Astrocyte of the hippocampus (primary cell): ENCODE measurements around the gene PAM.
A peak's percentile ranks its signal among the peaks of the same experiment; 100 is the strongest.

ENCODE experiments used
- DNase-seq: peaks from one replicate; pipeline ENCODE4 v3.0.0; 2011; ENCODE audit warnings: low read depth, low spot score

The PAM gene

DNA sequence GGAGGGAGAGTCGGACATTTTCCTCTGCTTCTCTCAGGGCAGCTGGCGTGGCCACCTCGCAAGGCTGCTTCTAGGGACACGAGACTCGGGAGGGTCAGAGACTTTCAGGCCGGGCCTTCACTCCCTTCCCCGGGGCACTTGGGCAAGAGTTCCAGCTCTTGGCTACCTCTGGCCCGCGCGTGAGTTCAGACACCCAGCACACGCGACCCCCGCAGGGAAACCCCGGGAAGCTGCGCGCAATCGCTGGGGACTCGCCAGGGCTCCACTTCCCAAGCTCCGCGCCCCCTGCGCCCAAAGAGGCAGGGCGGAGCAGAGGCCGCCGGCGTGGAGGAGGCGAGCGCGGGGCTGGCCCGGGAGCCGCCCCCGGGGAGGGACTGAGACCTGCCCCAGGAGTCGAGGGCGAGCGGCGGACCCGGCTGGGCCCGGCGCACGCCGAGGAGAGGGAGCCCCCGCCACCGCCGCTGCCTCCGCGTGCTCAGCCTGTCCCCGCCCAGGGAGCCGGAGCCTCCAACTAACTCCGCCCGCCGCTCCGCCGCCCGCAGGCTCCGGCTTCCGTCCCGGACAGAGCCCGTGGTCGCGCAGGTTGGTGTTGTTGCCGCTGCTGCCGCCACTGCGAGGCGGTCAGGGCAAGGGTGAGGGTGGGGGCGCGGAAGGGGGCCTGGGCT lies at the start of gene PAM:
Gene PAM, plus strand, starts transcription at position 539 of the 665 bp plus-strand sequence. CDS start 110,891 bp downstream, outside the sequence.
- DNase-seq, result peak; percentile 92

DNA sequence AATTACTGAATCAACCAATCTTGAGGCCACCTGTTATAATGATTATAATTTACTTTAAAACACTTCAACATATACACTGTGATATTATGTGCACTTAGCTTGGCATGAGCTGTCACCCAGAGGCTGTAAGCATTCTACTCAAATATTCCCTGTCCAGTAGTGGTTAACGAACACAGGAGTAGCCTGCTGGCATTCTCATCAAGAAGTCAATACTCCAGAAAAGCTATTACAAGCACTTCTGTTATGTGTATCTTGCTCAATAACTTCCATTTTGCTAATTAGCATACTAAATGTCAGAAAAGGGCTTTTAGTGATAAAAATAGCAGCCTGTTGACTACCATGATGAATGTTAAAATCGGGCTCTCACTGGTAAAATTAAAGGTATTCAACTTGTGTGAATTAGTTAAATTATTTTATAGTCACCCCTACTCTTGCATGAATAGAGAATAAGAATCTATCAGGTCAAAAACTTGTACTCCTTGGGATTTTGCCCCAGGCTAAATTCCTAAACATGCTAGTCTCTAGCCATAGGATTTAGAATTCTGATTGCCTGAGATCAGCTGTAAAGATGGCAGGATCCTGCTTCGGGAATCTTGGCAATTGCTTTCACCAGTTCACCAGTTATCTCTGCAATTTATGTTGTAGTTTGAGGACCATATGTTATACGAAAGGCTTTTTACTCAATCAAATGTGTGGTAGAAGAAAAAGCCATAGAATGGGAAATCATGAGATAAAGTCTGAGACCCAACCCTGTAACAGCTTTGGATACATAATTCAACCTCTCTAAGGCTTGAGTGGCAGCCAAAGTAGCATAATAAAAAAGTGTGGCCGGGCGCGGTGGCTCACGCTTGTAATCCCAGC lies 43.4 kb upstream of the PAM start:
- no peak for DNase-seq

DNA sequence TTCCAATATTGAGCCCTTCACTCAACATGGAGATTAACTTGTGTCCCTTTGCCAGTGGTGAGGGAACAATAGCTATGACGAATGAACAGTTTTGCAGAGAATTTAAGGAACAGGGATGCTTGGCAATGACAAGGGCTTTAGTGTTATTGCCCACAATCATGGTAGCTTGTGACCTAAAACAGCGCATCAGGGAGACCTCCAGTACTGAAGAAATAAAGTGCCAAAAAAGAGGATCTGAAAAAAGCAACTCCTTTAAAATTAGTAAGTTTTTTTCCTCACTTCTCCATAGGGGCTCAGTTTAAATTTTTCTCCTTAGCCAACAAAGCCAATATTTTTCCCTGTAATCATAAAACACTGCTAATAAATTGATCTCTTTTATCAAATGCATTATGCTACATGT lies 41.8 kb upstream of the PAM start:
- no peak for DNase-seq

DNA sequence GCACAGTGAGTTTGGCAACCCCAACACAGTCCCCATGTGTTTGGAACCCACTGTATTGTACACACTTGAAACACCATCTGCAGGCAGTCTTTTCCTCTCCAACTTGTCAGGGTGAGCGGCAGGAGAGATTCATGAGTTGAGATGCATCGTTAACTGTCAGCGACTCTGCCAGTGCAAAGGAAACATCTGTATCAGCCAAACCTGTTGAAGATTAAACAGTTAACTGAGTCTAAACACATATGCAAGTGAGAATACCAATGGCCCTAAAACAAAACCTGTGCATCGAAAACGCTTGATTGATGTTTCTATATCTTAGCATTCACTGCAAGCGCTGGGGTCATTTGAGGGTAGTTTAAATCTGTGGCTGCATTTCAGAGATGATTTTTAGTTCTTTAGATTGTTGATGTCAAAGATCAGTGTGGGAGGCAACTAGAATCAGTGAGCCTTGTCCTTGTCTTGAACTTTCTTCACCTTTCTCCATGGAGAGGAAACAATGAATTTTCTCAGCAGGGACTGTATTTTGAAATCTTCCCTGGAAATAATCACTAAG lies 41.3 kb upstream of the PAM start:
- DNase-seq, result no peak

DNA sequence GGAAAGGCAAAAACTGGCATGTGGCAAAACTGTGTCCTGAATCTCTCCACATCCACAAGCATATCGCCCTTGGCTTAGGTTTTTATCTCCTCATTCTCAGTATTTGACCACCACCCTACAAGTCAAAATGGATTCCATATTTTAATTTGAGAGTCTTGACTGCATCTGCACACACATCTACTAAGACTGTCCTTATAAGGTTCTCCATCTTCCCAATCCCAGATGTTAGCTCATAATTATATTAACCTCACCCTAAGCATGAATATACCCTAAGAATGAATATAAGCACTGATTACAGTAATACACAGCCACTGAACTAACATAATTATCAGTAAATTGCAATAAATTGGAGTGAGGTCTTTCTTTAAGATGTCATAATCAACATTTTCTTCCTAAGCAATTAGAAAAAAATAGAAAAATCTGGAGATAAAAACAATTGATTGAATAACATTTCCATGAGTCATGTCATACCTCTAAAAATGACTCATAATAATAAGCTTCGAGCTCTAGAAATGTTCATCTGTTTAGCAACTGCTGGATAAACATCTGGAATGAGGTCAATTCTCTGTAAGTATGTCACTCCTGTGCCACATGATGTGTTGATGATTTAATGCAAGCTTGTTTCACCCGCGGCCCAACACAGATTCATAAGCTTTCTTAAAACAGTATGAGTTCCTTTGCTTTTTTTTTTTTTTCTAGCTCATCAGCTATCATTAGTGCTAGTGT lies 39.9 kb upstream of the PAM start:
- peak; percentile 19 for DNase-seq

DNA sequence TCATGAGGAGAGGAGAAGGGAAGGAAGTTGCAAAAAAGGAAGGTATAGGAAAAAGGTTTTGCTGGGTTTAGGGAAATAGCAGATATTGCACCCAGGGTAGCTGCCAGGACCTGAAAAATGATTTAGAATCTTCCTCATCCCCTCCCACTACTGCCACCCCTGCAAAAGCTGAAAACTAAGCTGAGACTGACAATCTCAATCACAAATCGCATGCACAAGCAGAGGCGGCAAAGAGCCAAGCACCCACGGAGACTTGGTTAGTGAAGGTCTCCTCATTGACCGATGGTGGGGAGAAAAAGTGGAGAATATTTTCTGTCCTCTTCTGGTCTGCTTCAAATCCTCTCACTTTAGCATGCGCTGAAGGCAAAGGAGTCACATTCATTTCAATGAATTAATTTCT lies 39.1 kb upstream of the PAM start:
- no peak for DNase-seq

DNA sequence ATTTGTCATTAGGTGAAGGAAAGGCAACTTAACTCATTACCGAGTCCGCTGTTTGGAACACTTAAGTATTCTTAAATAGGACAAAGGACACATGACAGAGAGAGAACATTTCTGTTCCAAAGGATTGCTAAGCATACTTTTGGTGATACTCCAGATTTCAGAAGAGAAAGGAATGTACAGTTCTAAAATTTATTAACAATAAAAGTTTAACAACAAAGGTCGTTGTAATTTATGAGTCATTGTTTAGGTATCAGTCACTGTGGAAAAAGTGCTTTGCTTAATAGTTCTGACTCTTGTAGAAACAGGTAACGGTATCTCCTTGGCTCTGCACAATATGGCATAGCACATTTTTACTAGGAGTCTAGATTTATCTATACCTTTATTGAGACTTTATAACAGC lies 36.3 kb upstream of the PAM start:
- peak; percentile 13 for DNase-seq

DNA sequence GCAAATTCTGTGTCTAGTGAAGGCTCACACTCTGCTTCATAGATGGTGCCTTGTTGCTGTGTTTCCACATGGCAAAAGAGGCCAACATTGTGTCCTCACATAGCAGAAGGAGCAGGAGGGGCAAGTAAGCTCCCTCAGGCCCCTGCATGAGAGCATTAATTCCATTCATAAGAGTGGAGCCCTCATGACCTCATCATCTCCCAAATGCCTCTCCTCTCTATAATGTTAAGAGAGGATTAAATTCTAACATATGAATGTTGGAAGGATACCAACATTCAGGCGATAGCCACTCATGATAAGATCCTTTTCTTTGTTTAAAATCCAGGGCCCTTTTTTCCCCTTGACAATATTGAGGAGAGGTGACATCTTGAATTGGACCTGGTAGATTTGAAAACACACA lies 35.2 kb upstream of the PAM start:
- no peak for DNase-seq

DNA sequence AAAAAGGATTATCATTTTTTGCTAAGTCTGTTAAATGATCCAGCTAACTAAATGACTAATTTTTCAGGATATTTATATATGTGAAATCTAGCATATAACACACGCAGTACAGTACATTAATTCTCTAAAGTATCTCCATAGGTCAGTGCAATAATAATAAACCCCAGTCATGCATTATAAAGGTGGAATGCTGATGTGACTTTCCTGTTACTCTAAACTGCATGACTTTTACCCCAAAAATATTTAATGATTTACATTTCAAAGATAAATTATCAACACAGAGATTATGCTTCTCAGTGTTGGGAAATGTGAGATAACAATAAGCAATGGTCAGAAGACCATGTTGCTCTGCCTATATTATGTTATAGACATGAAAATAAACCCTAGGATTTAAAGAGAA lies 34.1 kb upstream of the PAM start:
- no peak for DNase-seq

DNA sequence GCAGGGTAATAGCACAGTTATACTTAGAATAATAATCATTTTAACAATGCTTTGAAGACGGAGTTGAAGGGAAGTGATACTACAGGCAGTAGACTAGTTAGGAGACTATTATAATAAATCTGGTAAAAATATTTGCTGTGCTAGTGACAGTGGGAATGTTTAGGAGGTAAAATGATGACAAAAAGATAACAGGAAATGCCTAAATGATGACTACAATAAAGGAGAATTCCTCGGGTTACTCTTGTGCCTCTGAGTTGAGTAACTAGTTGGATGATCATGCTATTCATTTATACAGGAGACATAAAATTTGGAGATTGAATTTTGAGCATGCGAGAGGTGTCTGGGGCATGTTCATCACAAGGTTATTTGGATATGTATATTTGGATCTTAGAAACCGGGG lies 32.2 kb upstream of the PAM start:
- DNase-seq, result no peak

DNA sequence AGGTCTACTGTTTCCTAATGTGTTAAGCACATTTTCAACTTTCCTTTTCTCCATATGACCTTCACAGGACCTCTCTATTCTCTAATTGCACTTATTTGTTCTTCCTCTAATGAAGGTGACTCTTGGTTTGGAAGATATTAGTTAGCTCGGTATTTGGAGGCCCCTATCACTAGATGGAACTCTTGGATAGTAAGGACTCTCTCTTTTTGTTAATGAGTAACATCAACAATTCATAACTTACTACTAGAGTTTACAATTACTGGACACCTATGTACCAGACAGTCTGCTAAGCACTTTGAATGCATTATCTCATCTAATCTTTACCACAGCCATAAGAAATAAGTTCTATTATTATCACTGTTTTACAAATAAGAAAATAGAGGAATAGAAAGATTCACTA lies 23.4 kb upstream of the PAM start:
- DNase-seq, result no peak

DNA sequence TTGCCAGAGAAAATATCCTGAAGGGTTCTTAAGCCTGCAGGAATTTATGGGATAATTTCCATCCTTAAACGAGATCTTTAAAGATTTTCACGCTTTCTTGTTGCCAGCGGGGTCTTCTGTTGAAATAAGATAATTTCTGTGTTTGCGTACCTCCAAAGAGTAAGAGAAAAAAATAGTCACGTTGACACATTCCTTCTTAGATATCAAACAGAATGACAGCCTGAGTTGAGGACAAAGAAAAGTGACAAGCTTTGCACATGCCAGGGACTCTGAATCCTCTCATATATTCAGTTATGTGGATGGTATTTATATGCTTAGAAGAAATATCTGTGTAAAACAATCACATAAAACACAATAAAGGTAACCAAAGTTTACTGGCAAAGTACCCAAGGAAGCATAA lies 21.6 kb upstream of the PAM start:
- DNase-seq, result no peak

DNA sequence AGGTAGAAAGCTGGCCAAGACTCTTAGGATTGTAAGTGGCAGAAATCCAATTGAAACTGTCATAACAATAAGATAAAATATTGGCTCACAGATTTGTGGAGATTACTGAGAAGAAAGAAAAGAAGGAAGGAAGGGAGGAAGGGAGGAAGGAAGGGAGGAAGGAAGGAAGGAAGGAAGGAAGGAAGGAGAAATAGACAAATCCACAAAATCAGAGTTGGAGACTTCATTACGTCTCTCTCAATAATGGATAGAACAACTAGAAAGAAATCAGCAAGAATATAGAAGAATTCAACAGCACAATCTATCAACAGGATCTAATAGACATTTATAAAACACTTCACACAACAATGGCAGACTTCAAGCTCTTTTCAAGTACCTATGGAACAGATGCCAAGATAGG lies 17.9 kb upstream of the PAM start:
- DNase-seq, result no peak

DNA sequence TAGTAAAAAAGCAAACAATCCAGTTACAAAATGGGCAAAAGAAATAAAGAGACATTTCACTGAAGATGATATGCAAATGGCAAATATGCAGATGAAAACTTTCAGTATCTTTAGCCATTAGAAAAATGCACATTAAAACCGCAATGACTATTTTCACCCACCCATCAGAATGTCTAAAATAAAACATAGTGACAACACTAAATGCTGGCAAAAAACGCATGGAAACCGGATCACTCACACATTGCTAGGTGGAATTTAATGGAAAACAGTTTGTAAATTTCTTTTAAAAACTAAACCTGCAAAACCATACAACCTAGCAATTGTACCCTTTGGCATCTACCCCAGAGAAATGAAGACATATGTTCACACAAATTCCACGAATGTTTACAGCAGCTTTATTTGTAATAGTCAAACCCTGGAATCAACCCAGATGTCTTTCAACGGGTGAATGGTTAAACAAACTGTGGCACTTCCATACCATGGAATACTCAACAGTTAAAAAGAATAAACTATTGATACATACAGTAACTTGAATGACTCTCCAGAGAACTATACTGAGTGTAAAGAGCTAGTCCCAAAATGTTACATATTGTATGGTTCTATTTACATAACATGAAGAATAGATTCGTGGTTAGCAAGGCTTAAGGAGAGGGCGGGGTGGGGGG lies 17.2 kb upstream of the PAM start:
- DNase-seq, result no peak

DNA sequence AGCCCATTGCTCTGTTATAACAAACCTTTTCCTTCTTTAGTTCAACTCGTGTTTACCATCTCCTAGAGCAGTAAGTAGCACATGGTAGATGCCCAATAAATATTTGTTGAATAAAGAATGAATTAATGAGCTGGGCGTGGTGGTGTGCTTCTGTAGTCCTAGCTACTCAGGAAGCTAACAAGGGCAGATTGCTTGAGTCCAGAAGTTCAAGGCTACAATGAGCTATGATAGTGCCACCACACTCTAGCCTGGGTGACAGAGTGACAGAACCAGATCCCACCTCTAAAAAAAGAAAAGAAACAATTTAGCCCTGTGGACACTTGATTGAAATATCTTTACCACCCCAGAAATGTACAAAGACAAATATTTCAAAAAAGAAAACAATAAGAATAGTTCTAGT lies 14.6 kb upstream of the PAM start:
- DNase-seq, result no peak

DNA sequence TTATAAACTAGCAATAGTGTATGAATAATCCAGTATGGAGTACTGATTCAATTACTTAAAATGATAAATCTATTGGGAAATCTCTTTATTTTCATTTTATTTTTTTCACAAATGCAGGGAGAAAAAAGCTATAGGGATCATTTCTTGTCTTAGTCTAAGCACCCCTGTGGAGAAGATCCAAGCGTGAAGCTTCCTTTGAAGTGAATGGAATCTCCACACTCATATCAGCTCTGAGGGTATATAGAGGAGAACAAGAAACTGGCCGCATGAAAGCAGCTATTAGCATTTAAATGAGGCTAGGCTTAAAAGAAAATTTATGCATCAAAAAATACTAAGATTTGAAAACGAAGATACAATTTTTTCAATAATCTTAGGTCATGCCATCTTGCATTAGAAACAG lies 12.9 kb upstream of the PAM start:
- DNase-seq, result no peak

DNA sequence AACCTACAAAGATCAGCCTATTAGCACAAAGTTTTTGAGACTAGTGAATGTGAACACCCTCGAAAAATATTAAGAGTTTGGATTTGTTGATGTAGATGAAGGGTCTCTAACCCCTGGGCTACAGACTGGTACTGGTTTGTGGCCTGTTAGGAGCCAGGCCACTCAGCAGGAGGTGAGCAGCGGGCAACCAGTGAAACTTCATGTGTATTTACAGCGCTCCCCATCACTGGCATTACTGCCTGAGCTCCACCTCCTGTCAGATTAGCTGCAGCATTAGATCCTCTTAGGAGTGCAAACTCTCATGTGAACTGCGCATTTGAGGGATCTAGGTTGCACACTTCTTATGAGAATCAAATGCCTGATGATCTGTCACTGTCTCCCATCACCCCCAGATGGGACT lies 11.2 kb upstream of the PAM start:
- DNase-seq, result no peak

DNA sequence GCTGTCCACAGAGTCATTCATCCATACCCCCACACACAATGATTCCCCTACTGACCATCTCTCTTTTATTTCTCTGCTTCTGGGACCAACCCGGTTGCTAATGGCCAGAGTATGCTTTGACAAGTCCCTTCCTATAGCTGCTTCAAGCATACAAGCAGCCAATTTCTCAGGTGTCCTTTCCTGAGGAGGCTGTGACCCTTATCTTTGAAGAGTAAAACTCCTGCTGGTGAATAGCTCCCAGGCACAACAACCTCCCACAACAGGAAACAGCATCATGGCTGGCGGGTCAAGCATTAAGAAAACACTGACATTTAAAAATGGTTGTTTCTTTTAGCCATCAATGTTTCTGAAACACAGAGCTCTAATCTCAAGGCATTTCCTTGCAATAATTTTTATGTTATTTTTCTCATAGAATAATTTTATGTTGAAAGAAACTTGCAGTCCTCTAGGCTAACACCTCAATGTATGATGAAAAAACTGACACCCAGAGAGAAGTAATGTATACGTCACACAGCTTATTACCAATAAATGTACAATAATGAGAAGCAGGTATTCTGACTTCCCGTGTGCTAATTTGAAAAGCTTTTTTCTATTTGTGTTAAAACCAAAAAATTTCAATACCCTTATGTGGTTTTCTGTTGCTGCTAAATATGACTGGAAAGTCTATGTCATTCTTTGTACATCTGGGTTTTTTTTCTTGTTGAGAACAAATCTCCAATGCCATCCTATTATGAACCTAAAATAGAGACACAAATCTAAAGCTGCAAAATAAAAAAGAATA lies 7.5 kb upstream of the PAM start:
- no peak for DNase-seq

DNA sequence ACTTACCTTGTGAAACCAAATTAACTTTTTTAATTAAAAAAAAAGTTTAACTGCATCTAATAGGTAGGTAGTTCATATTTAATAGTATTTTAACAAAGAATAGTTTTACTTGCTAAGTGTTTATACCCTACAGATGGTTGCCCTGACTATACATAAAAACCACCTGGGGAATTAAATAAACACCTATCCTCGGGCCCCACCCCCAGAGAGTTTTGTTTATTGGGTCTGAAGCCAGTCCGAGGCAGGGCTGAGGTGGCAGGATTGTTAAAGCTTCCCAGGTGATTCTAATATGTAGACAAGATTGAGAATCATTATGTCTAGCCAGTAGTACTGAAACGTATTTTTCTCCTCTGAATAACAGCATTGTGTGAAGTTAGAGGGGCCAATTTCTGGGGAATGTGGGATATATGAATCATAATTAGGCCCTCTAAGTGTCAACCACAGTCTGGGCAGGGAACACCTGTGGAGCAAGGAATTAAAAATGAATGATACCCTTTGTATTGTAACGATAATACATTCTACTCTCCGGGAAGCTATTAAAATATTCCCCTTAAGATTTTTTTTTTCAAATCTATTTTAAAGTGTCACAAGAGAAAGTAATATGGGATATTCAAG lies 5.6 kb upstream of the PAM start:
- DNase-seq, result no peak

DNA sequence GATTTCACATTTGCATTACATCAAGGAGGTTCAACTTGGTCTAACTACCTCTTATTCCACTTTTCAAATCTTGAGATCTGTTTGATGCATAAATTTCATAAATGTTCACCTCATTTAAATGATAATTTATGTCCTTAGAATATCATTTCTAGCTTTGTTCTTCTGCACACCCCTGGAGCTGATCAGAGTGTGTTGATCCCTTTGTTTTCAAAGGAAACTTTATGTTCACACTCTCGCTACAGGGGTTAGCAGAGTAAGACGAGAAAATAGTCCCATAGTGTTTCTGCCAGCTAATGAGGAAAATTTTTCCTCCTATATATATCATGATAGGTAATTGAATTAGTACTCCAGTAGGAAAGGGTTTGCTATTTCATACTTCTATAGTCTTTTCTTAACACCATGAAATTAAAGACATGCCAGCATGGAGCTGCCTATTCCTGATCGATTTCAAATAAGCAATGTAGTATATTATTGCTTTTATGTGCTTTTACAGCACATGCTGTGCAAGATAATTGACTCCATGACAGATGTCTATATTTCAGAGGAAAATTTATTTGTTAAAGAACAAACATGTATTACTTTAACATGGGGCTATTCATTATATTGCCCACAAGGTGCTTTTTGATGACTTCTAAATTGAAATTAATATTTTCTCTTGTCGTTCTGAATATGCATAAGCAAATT lies 4.8 kb upstream of the PAM start:
- DNase-seq, result no peak
